Peyer's patch (tissue), 4 donors: ENCODE data around the gene FAH.

Experiments used
- POLR2A ChIP-seq, 2 donors: fragments of 450-650 bp; IDR thresholded peaks; one replicate each; pipeline ENCODE4 v1.5.1; 2017; ENCODE audit warnings: antibody characterized with exemption in 2 of 2, mild to moderate bottlenecking in 2 of 2, moderate library complexity in 2 of 2
- TF ChIP-seq, protein P1 (sequence below), 6 experiments: fragments of 450-650 bp in 4 of 6; fragments of 200-600 bp in 2 of 6; sonication (generic) in 1 of 6; IDR thresholded peaks; one replicate each; pipeline ENCODE4 v1.5.1; 2017 to 2019; ENCODE audit warnings: antibody characterized with exemption in 6 of 6, mild to moderate bottlenecking in 3 of 6, moderate library complexity in 1 of 6

DNA sequence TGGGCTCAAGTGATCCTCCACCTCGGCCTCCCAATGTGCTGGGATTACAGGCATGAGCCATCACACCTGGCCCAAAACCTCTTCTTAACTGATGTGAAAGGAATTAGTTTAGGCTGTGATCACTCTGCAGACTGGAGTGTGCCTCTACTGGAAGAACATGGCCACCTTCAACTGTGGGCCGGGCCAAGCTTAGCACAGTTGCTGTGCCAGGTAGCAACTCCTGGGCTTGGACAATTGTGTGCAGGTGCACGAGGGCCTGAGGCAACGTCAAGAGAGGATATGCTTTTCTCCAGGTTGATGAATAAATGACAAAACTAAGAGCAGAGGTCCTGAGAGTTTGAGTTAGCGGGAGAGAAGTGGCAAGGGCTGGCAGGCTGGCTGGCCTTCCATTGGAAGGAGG is 6.5 kb downstream of the FAH start:
- TF ChIP-seq, protein P1, sequence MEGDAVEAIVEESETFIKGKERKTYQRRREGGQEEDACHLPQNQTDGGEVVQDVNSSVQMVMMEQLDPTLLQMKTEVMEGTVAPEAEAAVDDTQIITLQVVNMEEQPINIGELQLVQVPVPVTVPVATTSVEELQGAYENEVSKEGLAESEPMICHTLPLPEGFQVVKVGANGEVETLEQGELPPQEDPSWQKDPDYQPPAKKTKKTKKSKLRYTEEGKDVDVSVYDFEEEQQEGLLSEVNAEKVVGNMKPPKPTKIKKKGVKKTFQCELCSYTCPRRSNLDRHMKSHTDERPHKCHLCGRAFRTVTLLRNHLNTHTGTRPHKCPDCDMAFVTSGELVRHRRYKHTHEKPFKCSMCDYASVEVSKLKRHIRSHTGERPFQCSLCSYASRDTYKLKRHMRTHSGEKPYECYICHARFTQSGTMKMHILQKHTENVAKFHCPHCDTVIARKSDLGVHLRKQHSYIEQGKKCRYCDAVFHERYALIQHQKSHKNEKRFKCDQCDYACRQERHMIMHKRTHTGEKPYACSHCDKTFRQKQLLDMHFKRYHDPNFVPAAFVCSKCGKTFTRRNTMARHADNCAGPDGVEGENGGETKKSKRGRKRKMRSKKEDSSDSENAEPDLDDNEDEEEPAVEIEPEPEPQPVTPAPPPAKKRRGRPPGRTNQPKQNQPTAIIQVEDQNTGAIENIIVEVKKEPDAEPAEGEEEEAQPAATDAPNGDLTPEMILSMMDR (IDR thresholded peaks at IDR 0.05) = no peak
- TF ChIP-seq POLR2A (IDR thresholded peaks at IDR 0.05) = no peak
